H1 (cell line): ENCODE results near the gene CTSS. TPM values are rescaled to one million over a fixed set of nuclear protein-coding genes. Genes with fewer than 3 reads are reported as not detected.

Source experiments
- CTCF ChIA-PET: fragments of 300-600 bp; sonication (Branson Sonifier 250); formaldehyde crosslinking; loops from one replicate; lab custom pipeline; 2021; ENCODE audit not compliant: partially characterized antibody; lab: Charles Lee
- POLR2A ChIA-PET: fragments of 300-600 bp; sonication (Branson Sonifier 250); formaldehyde crosslinking; loops from one replicate; lab custom pipeline; 2021; ENCODE audit warnings: inconsistent platforms; ENCODE audit not compliant: partially characterized antibody; lab: Charles Lee
- DNase-seq, 2 experiments: peaks; one replicate each; pipeline versions ENCODE4 v3.0.0 to v3.0.0-alpha.2; 2010 to 2022; ENCODE audit warnings: low spot score in 2 of 2, low read depth in 1 of 2, mixed read lengths in 1 of 2
- FAIRE-seq: peaks from 2 replicates; lab custom pipeline; 2011; peaks lifted over from hg19 to GRCh38; lab: Jason Lieb, UNC
- H2AFZ ChIP-seq: 2 replicates; pipeline ENCODE4 v1.8.1; 2012; ENCODE audit warnings: low read length, inconsistent platforms
- H2AK5ac ChIP-seq: 2 replicates; pipeline ENCODE4 v1.6.1; 2013; ENCODE audit warnings: low read depth, low read length
- H2BK120ac ChIP-seq: replicated peaks from 2 replicates; pipeline ENCODE3; 2013; ENCODE audit warnings: low read depth, low read length, inconsistent platforms
- H2BK12ac ChIP-seq: 2 replicates; pipeline ENCODE4 v1.6.1; 2013; ENCODE audit warnings: low read depth, low read length
- H2BK15ac ChIP-seq: 2 replicates; pipeline ENCODE4 v1.6.1; 2013; ENCODE audit warnings: low read length
- H2BK20ac ChIP-seq: 2 replicates; pipeline ENCODE4 v1.6.1; 2013; ENCODE audit warnings: low read length
- H2BK5ac ChIP-seq: 2 replicates; pipeline ENCODE4 v1.6.1; 2013; ENCODE audit warnings: low read depth, low read length
- H3K14ac ChIP-seq: 2 replicates; pipeline ENCODE4 v1.6.1; 2013; ENCODE audit warnings: inconsistent platforms; ENCODE audit not compliant: insufficient read length
- H3K18ac ChIP-seq: 2 replicates; pipeline ENCODE4 v1.6.1; 2013; ENCODE audit warnings: low read length; ENCODE audit errors: extremely low read depth
- H3K23ac ChIP-seq: 2 replicates; pipeline ENCODE4 v1.6.1; 2013; ENCODE audit warnings: inconsistent platforms; ENCODE audit not compliant: insufficient read length
- H3K23me2 ChIP-seq: 2 replicates; pipeline ENCODE4 v1.6.1; 2013; ENCODE audit warnings: low read depth, low read length
- H3K27ac ChIP-seq: 2 replicates; pipeline ENCODE4 v1.6.1; 2011; ENCODE audit warnings: low read depth, low read length, inconsistent platforms
- H3K27me3 ChIP-seq, 4 experiments: replicated peaks in 1 of 4; 1 replicate in 1 of 4; 2 replicates in 3 of 4; pipeline versions ENCODE4 v1.6.1 to v1.8.1; 2011 to 2013; ENCODE audit warnings: low read length in 3 of 4, mild to moderate bottlenecking in 3 of 4, inconsistent platforms in 2 of 4, mixed read lengths in 2 of 4, moderate library complexity in 1 of 4; ENCODE audit not compliant: control insufficient read depth in 3 of 4, insufficient read depth in 3 of 4; ENCODE audit errors: extremely low read depth in 1 of 4
- H3K36me3 ChIP-seq, 4 experiments: 2 replicates each; pipeline versions ENCODE4 v1.6.1 to v1.8.1; 2011 to 2013; ENCODE audit warnings: mild to moderate bottlenecking in 4 of 4, low read length in 3 of 4, moderate library complexity in 2 of 4, control low read depth in 1 of 4, inconsistent platforms in 1 of 4; ENCODE audit not compliant: insufficient read depth in 4 of 4, control insufficient read depth in 2 of 4
- H3K4ac ChIP-seq: replicated peaks from 2 replicates; pipeline ENCODE3; 2013; ENCODE audit warnings: low read length, low read depth, mixed read lengths, inconsistent platforms; ENCODE audit not compliant: insufficient read length
- H3K4me1 ChIP-seq, 4 experiments: replicated peaks in 1 of 4; 1 replicate in 1 of 4; 2 replicates in 3 of 4; pipeline versions ENCODE4 v1.6.1 to v1.8.1; 2011 to 2013; ENCODE audit warnings: low read length in 3 of 4, inconsistent platforms in 2 of 4, mixed read lengths in 1 of 4; ENCODE audit not compliant: insufficient read depth in 4 of 4, control insufficient read depth in 3 of 4
- H3K4me2 ChIP-seq, 2 experiments: 2 replicates each; pipeline versions ENCODE4 v1.6.1 to v1.8.1; 2011 to 2013; ENCODE audit warnings: low read depth in 2 of 2, low read length in 2 of 2, control low read depth in 1 of 2, inconsistent platforms in 1 of 2, mild to moderate bottlenecking in 1 of 2; ENCODE audit not compliant: insufficient read depth in 1 of 2
- H3K4me3 ChIP-seq, 4 experiments: fragments of 200-600, 300-600 bp in 1 of 4; sonication (generic), shearing (Covaris generic), sonication (Bioruptor Twin) in 1 of 4; 2 replicates each; pipeline versions ENCODE4 v1.5.1 to v1.8.1; 2011 to 2016; ENCODE audit warnings: low read length in 4 of 4, low read depth in 3 of 4, control low read depth in 2 of 4, inconsistent platforms in 2 of 4, mild to moderate bottlenecking in 2 of 4, mixed read lengths in 1 of 4, moderate library complexity in 1 of 4; ENCODE audit not compliant: insufficient read depth in 2 of 4; ENCODE audit errors: extremely low read depth in 1 of 4
- H3K56ac ChIP-seq: replicated peaks from 2 replicates; pipeline ENCODE3; 2013; ENCODE audit warnings: low read depth, mild to moderate bottlenecking, mixed read lengths, low read length, inconsistent platforms; ENCODE audit not compliant: insufficient read length
- H3K79me1 ChIP-seq: 2 replicates; pipeline ENCODE4 v1.6.1; 2013; ENCODE audit warnings: low read depth, low read length, control low read depth
- H3K79me2 ChIP-seq, 2 experiments: 2 replicates each; pipeline versions ENCODE4 v1.6.1 to v1.8.1; 2012 to 2013; ENCODE audit warnings: low read length in 2 of 2, mild to moderate bottlenecking in 2 of 2, inconsistent platforms in 1 of 2; ENCODE audit not compliant: insufficient read depth in 2 of 2, control insufficient read depth in 1 of 2
- H3K9ac ChIP-seq, 4 experiments: replicated peaks in 1 of 4; 1 replicate in 1 of 4; 2 replicates in 3 of 4; pipeline versions ENCODE4 v1.6.1 to v1.8.1; 2011 to 2013; ENCODE audit warnings: low read depth in 3 of 4, low read length in 3 of 4, control low read depth in 2 of 4, mild to moderate bottlenecking in 2 of 4, moderate library complexity in 2 of 4, inconsistent platforms in 1 of 4; ENCODE audit errors: extremely low read depth in 1 of 4
- H3K9me3 ChIP-seq, 2 experiments: 2 replicates each; pipeline versions ENCODE4 v1.6.1 to v1.8.1; 2012 to 2013; ENCODE audit warnings: mild to moderate bottlenecking in 2 of 2, moderate library complexity in 2 of 2, control low read depth in 1 of 2, inconsistent platforms in 1 of 2, low read depth in 1 of 2, low read length in 1 of 2, mixed read lengths in 1 of 2; ENCODE audit not compliant: insufficient read depth in 2 of 2
- H4K20me1 ChIP-seq, 2 experiments: replicated peaks in 1 of 2; 2 replicates each; pipeline versions ENCODE3 to v1.8.1; 2011 to 2013; ENCODE audit warnings: inconsistent platforms in 2 of 2, low read length in 2 of 2, mild to moderate bottlenecking in 1 of 2; ENCODE audit not compliant: insufficient read depth in 2 of 2, control insufficient read depth in 1 of 2
- H4K5ac ChIP-seq: 2 replicates; pipeline ENCODE4 v1.6.1; 2013; ENCODE audit warnings: low read length, low read depth, mixed read lengths, inconsistent platforms; ENCODE audit not compliant: insufficient read length
- H4K8ac ChIP-seq: 2 replicates; pipeline ENCODE4 v1.8.0; 2013; ENCODE audit warnings: mild to moderate bottlenecking, moderate library complexity, low read length, inconsistent platforms; ENCODE audit not compliant: insufficient read depth; ENCODE audit errors: extremely low read depth
- H4K91ac ChIP-seq: replicated peaks from 2 replicates; pipeline ENCODE3; 2013; ENCODE audit warnings: low read length, mixed read lengths, inconsistent platforms; ENCODE audit not compliant: insufficient read length
- ASH2L ChIP-seq: fragments of 200-600, 300-600 bp; sonication (generic); IDR thresholded peaks from one replicate; pipeline ENCODE4 v1.7.1; 2017; ENCODE audit warnings: low read length
- CHD2 ChIP-seq: IDR thresholded peaks from 2 replicates; pipeline ENCODE4 v1.6.1; 2012; ENCODE audit warnings: low read length, improper control_type of control experiment
- CREB1 ChIP-seq: IDR thresholded peaks from 2 replicates; pipeline ENCODE4 v1.6.1; 2012; ENCODE audit warnings: inconsistent platforms
- EZH2 ChIP-seq: fragments of 200-600 bp; sonication (generic); IDR thresholded peaks from 2 replicates; pipeline ENCODE4 v1.7.1; 2012; ENCODE audit warnings: low read depth, mild to moderate bottlenecking, moderate library complexity, low read length, inconsistent platforms; ENCODE audit not compliant: severe bottlenecking
- GTF2F1 ChIP-seq: IDR thresholded peaks from 2 replicates; pipeline ENCODE4 v1.6.1; 2012; ENCODE audit warnings: low read depth, low read length, improper control_type of control experiment, borderline replicate concordance
- HDAC6 ChIP-seq: IDR thresholded peaks from one replicate; pipeline ENCODE4 v1.7.1; 2012; ENCODE audit warnings: low read depth, mild to moderate bottlenecking, inconsistent platforms, low read length, moderate library complexity
- MAFK ChIP-seq: IDR thresholded peaks from 2 replicates; pipeline ENCODE4 v1.6.1; 2012; ENCODE audit warnings: low read depth, mild to moderate bottlenecking, improper control_type of control experiment, low read length
- RAD21 ChIP-seq, 2 experiments: IDR thresholded peaks in 1 of 2; conservative IDR thresholded peaks in 1 of 2; 2 replicates each; pipeline ENCODE4 v1.6.1; 2011; ENCODE audit warnings: low read depth in 2 of 2, low read length in 2 of 2, improper control_type of control experiment in 1 of 2, inconsistent platforms in 1 of 2, mild to moderate bottlenecking in 1 of 2, moderate library complexity in 1 of 2
- SP4 ChIP-seq: IDR thresholded peaks from 2 replicates; pipeline ENCODE4 v1.6.1; 2012; ENCODE audit warnings: low read length, inconsistent platforms
- TBP ChIP-seq: IDR thresholded peaks from 2 replicates; pipeline ENCODE4 v1.6.1; 2011; ENCODE audit warnings: low read depth, low read length, improper control_type of control experiment
- TCF12 ChIP-seq: IDR thresholded peaks from 2 replicates; pipeline ENCODE4 v1.6.1; 2011; ENCODE audit warnings: low read depth, mild to moderate bottlenecking, low read length
- WGBS, 2 experiments: shearing (Covaris generic) in 1 of 2; methylation state at CpG; one replicate each; pipeline versions ENCODE4 v1.1.6 to v1.1.7; 2013 to 2015; ENCODE audit warnings: low lambda C conversion rate in 2 of 2, mixed read lengths in 2 of 2, inconsistent platforms in 1 of 2, low coverage in 1 of 2, missing lambda C conversion rate in 1 of 2; ENCODE audit not compliant: insufficient replicate concordance in 2 of 2, insufficient coverage in 1 of 2, insufficient read length in 1 of 2; ENCODE audit errors: extremely low coverage in 1 of 2, missing lambda C conversion rate in 1 of 2; 5-methylcytosine and 5-hydroxymethylcytosine counted together
- polyA plus RNA-seq, 7 experiments: library from polyadenylated mRNA; depleted of rRNA in 3 of 7; stranded (reverse) in 5 of 7; unstranded in 2 of 7; fragments of >200 nt in 5 of 7; fragments of 200-250 nt in 2 of 7; gene quantifications; 1 replicate in 5 of 7; 2 replicates in 1 of 7; 4 replicates in 1 of 7; pipeline versions ENCODE4 v1.2.1 to v1.2.3, GENCODE V29; 2011 to 2013; ENCODE audit warnings: missing spikeins in 2 of 7, mixed read lengths in 2 of 7
- total RNA-seq: library from RNA; stranded (reverse); fragmentation: NEBNext Ultra II Directional; extraction: Animal tissue kit (Norgen Biotek cat#: 25700); gene quantifications from 2 replicates; pipeline ENCODE4 v1.2.1, GENCODE V29; 2021
- TF ChIP-seq, protein P1 (sequence below), 3 experiments: IDR thresholded peaks; 1 replicate in 2 of 3; 2 replicates in 1 of 3; pipeline versions ENCODE4 v1.5.1 to v1.6.1; 2011; ENCODE audit warnings: low read length in 3 of 3, mild to moderate bottlenecking in 3 of 3, inconsistent platforms in 2 of 3, low read depth in 1 of 3, moderate library complexity in 1 of 3; ENCODE audit not compliant: insufficient read depth in 1 of 3; ENCODE audit errors: control extremely low read depth in 1 of 3

CTSS gene
- total and polyA plus RNA-seq, 2 of the 8 experiments (the other 6 are each of a cell fraction or from before 2014, with no cell fraction given): not detected

DNA sequence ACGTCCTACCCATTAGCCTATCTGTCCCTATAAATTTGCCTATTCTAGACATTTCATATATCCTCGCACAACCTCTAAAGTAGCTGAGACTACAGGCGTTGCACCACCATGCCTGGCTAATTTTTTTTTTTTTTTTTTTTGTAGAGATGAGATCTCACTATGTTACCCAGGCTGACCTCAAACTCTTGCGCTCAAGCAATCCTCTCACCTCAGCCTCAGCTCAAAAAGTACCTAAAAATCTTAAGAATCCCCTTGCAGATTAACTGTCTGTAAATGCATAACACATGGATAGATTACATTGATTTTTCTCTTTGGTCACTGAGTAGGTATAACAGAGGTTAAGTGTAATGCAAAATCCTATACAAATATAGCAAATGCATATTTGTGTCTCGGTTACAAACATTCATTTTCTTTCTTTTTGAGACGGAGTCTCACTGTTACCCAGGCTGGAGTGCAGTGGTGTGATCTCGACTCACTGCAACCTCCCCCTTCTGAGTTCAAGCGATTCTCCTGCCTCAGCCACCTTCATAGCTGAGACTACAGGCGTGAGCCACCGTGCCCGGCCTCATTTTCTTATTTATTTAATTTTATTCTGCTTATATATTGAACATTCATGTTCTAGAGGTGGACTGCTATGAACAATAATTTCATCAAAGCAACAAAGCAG is 47.2 kb downstream of the CTSS start:
- H3K14ac ChIP-seq: no peak overlapping the region
- no peaks in the 10 kb centered on the region for H3K79me2 ChIP-seq
- no peaks in the 10 kb centered on the region for H3K4me1 ChIP-seq
- FAIRE-seq (no peak), DNase-seq (no peak)
- no peaks in the 10 kb centered on the region for H3K36me3 ChIP-seq
- H2AK5ac ChIP-seq: no peak overlapping the region
- no peak overlapping the region for H3K18ac ChIP-seq
- H3K23me2 ChIP-seq: no peaks in the 10 kb centered on the region
- H3K4me2 ChIP-seq: no peak overlapping the region
- H2BK15ac ChIP-seq: no peak overlapping the region
- no peak overlapping the region for H3K56ac ChIP-seq
- ChIA-PET CTCF (no interaction called here), POLR2A (interaction anchor here (1.3 kb wide), 1 partner anchor 142 kb away, joined by 3 read pairs; no protein-coding TSS in a partner anchor)
- 85 to 100% methylated on average over 1 to 11 of the region's 11 CpGs for WGBS, 2 experiments
- H4K91ac ChIP-seq: no peak overlapping the region
- H4K20me1 ChIP-seq: no peaks in the 10 kb centered on the region
- H3K9ac ChIP-seq: no peak overlapping the region
- H2BK12ac ChIP-seq: no peak overlapping the region
- no peak overlapping the region for H3K4me3 ChIP-seq
- H2BK120ac ChIP-seq: no peak overlapping the region
- no peak overlapping the region for H3K23ac ChIP-seq
- H3K79me1 ChIP-seq: no peaks in the 10 kb centered on the region
- no peaks in the 10 kb centered on the region for H3K27me3 ChIP-seq
- no peak overlapping the region for H3K4ac ChIP-seq
- no peak overlapping the region for H3K27ac ChIP-seq
- no peak overlapping the region for H4K8ac ChIP-seq
- no peak overlapping the region for H2BK5ac ChIP-seq
- no peak overlapping the region for H2AFZ ChIP-seq
- no peaks in the 10 kb centered on the region; a peak in 1 of 4 replicates for H3K9me3 ChIP-seq
- no peak overlapping the region for H2BK20ac ChIP-seq
- no peak overlapping the region for H4K5ac ChIP-seq
- TF ChIP-seq SP4: no peak
- TF ChIP-seq GTF2F1: no peak
- TF ChIP-seq ASH2L: no peak
- TF ChIP-seq EZH2: no peak
- TF ChIP-seq TBP: no peak
- no peak for TF ChIP-seq HDAC6
- TF ChIP-seq CHD2: no peak
- TF ChIP-seq, protein P1, sequence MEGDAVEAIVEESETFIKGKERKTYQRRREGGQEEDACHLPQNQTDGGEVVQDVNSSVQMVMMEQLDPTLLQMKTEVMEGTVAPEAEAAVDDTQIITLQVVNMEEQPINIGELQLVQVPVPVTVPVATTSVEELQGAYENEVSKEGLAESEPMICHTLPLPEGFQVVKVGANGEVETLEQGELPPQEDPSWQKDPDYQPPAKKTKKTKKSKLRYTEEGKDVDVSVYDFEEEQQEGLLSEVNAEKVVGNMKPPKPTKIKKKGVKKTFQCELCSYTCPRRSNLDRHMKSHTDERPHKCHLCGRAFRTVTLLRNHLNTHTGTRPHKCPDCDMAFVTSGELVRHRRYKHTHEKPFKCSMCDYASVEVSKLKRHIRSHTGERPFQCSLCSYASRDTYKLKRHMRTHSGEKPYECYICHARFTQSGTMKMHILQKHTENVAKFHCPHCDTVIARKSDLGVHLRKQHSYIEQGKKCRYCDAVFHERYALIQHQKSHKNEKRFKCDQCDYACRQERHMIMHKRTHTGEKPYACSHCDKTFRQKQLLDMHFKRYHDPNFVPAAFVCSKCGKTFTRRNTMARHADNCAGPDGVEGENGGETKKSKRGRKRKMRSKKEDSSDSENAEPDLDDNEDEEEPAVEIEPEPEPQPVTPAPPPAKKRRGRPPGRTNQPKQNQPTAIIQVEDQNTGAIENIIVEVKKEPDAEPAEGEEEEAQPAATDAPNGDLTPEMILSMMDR (IDR thresholded peaks at IDR 0.05; ENCODE audit: control extremely low read depth in 1 of 3, insufficient read depth in 1 of 3, low read depth in 1 of 3, low read length in 3 of 3): no peak
- no peak for TF ChIP-seq RAD21 (IDR thresholded peaks at IDR 0.05 in 1 of 2, conservative IDR thresholded peaks at IDR 0.05 in 1 of 2; ENCODE audit: low read depth in 2 of 2, low read length in 2 of 2)
- no peak for TF ChIP-seq CREB1
- TF ChIP-seq MAFK: no peak
- TF ChIP-seq TCF12: no peak
